Fibroblast of villous mesenchyme (primary cell): Measurements from ENCODE around the gene UQCC2. TPM values are rescaled to one million over a fixed set of nuclear protein-coding genes. Genes with fewer than 3 reads are reported as not detected.

Source experiments
- DNase-seq: peaks from one replicate; pipeline ENCODE4 v3.0.0-alpha.2; 2010; ENCODE audit warnings: low read depth
- H3K4me3 ChIP-seq: 2 replicates; pipeline ENCODE4 v1.5.1; 2011; ENCODE audit warnings: low read depth, mild to moderate bottlenecking, low read length
- total RNA-seq: library from RNA; depleted of rRNA; stranded (reverse); fragments of >200 nt; gene quantifications from 2 replicates; pipeline ENCODE4 v1.2.3, GENCODE V29; 2012
- TF ChIP-seq, protein P1 (sequence below): IDR thresholded peaks from 2 replicates; pipeline ENCODE4 v1.5.1; 2012; ENCODE audit warnings: low read depth, mild to moderate bottlenecking, low read length; ENCODE audit not compliant: insufficient read depth

Gene UQCC2
- total RNA-seq, 1 donor: 24.6 TPM

- TF ChIP-seq, protein P1, sequence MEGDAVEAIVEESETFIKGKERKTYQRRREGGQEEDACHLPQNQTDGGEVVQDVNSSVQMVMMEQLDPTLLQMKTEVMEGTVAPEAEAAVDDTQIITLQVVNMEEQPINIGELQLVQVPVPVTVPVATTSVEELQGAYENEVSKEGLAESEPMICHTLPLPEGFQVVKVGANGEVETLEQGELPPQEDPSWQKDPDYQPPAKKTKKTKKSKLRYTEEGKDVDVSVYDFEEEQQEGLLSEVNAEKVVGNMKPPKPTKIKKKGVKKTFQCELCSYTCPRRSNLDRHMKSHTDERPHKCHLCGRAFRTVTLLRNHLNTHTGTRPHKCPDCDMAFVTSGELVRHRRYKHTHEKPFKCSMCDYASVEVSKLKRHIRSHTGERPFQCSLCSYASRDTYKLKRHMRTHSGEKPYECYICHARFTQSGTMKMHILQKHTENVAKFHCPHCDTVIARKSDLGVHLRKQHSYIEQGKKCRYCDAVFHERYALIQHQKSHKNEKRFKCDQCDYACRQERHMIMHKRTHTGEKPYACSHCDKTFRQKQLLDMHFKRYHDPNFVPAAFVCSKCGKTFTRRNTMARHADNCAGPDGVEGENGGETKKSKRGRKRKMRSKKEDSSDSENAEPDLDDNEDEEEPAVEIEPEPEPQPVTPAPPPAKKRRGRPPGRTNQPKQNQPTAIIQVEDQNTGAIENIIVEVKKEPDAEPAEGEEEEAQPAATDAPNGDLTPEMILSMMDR: no peak
- DNase-seq: no peak
- H3K4me3 ChIP-seq: no peak overlapping the region
These were observed 18.7 kb downstream of the UQCC2 start for GRCh38 chr6:33692760-33693158.

- TF ChIP-seq, protein P1: no peak
- no peak overlapping the region for H3K4me3 ChIP-seq
- no peak for DNase-seq
These were observed 19.3 kb downstream of the UQCC2 start for GRCh38 chr6:33692078-33692759.

DNA sequence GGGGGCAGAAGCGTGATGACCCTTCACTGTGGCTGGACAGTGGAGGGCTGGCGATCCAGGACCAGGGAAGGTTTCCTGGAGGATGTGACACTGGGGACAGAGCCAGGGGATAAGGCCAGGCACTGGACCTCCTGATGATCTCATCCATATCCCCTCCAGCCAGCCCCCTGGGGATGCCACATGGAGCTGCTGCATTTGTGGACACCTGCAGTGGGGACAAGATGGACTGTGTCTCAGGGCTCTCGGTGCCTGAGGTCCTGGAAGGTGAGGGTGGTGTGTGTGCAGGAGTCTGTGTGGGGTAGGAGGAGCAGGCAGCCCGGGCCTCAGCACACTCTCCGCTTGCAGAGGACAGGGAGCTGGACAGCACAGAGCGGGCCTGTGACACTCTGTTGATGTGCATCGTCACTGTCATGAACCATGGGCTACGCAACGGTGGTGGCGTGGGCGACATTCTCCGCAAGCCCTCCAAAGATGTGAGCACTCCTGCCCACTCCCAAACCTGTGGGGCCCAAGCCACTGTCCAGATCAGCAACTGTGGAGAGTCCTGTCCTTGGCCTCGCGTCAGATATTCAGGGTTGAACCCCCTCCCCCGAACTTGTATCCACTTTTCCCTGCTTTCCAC is 19.9 kb downstream of the UQCC2 start:
- DNase-seq: no peak
- no peak overlapping the region for H3K4me3 ChIP-seq
- TF ChIP-seq, protein P1: no peak

DNA sequence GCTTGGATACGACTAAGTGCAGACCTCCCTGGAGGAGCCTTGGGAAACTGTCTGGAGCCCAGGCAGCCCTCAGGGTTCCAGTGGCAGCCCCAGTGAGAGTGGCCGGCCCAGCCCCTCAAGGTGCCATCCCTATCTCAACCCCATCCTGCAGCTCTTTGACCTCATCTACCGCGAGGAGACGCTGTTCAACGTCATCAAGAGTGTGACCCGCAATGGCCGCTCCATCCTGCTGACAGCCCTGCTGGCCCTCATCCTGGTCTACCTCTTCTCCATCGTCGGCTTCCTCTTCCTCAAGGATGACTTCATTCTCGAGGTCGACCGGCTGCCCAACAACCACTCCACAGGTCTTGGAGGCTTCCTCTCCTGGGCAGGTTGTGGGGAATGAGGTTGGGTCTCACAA is 20.7 kb downstream of the UQCC2 start:
- TF ChIP-seq, protein P1: no peak
- H3K4me3 ChIP-seq: no peak overlapping the region
- no peak for DNase-seq

GRCh38 chr6:33689879-33690278 is 21.6 kb downstream of the UQCC2 start:
- no peak for DNase-seq
- TF ChIP-seq, protein P1: no peak

DNA sequence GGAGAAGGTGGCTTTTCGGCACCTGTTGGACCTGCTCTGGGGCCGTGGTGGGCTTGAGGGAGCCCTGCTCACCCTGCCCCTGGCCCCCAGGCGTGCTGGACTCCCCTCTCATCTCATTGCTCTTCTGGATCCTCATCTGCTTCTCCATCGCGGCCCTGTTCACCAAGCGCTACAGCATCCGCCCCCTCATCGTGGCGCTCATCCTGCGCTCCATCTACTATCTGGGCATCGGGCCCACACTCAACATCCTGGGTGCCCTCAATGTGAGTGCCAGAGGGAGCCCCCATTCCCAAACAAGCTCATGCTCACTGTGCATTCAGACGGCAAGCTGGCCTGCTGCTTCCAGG is 22.4 kb downstream of the UQCC2 start:
- H3K4me3 ChIP-seq: no peak overlapping the region
- TF ChIP-seq, protein P1: no peak
- DNase-seq: no peak

More at GRCh38 chr6:33689879-33690278, 21.6 kb downstream of the UQCC2 start:
- H3K4me3 ChIP-seq: no peak overlapping the region
